Measurements from ENCODE around the gene SPINK8. TPM values are rescaled to one million over a fixed set of nuclear protein-coding genes. Genes with fewer than 3 reads are reported as not detected.

The SPINK8 gene
- total RNA-seq, 1 donor from 2014 or later = not detected

DNA sequence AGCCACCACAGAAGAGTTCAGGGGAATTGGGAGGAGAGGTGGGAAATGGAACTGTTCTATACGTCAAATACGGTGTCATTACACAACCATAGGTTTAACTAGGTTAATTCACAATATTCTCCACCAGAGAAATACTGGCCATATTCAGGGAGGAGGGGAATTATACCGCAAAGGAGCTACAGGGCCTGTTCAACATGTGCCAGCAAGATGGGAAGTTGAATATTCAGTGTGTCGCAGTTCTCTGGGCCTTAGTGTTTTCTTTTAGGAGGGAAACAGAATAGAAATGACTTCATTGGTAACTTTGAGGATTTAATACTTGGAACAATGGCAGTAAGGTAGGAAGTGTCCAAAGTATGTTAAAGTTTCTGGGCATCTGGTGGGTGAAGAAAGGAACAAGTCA, 20.5 kb upstream of the SPINK8 start:
- no peaks in the 10 kb centered on the region for H3K36me3 Mint-ChIP-seq (ENCODE audit: unreplicated experiment)
- H3K4me3 Mint-ChIP-seq (ENCODE audit: unreplicated experiment) = no peak overlapping the region
- peaks cover 51% of the 10 kb centered on the region for H3K27me3 Mint-ChIP-seq (ENCODE audit: unreplicated experiment)
- no peak overlapping the region for H3K27ac Mint-ChIP-seq (ENCODE audit: unreplicated experiment)
- DNase-seq (ENCODE audit: extremely low spot score, unreplicated experiment) = no peak
- H3K4me1 Mint-ChIP-seq (ENCODE audit: unreplicated experiment) = peaks cover 1% of the 10 kb centered on the region
- peaks cover 4% of the 10 kb centered on the region for H3K9me3 Mint-ChIP-seq (ENCODE audit: unreplicated experiment)
- TF ChIP-seq, protein P1, sequence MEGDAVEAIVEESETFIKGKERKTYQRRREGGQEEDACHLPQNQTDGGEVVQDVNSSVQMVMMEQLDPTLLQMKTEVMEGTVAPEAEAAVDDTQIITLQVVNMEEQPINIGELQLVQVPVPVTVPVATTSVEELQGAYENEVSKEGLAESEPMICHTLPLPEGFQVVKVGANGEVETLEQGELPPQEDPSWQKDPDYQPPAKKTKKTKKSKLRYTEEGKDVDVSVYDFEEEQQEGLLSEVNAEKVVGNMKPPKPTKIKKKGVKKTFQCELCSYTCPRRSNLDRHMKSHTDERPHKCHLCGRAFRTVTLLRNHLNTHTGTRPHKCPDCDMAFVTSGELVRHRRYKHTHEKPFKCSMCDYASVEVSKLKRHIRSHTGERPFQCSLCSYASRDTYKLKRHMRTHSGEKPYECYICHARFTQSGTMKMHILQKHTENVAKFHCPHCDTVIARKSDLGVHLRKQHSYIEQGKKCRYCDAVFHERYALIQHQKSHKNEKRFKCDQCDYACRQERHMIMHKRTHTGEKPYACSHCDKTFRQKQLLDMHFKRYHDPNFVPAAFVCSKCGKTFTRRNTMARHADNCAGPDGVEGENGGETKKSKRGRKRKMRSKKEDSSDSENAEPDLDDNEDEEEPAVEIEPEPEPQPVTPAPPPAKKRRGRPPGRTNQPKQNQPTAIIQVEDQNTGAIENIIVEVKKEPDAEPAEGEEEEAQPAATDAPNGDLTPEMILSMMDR (IDR thresholded peaks at IDR 0.05) = no peak

DNA sequence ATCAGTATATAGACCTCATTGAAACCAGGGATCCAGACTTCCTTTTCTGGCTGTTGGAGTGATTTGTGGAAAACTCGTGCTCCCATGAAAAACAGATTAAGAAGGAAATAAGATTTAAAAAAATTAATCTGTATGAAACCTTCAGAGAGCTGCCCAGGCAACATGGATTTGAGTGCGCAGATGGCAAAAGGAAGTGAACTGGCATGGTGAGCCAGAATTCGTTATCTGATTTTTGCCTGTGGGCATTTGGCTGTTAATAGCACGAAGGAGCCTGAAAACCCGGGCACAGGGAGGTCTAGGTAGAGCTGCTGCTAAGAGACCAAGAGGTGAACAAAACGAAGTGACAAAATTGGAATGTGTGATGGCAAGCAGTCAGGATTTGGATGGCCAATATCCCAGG, 19.1 kb upstream of the SPINK8 start:
- Mint-ChIP-seq H3K27me3 (ENCODE audit: unreplicated experiment) (peaks cover 45% of the 10 kb centered on the region), H3K36me3 (ENCODE audit: unreplicated experiment) (no peaks in the 10 kb centered on the region), H3K4me3 (ENCODE audit: unreplicated experiment) (no peak overlapping the region), H3K9me3 (ENCODE audit: unreplicated experiment) (peaks cover 4% of the 10 kb centered on the region), H3K27ac (ENCODE audit: unreplicated experiment) (no peak overlapping the region), H3K4me1 (ENCODE audit: unreplicated experiment) (peaks cover 1% of the 10 kb centered on the region)
- no peak for DNase-seq (ENCODE audit: extremely low spot score, unreplicated experiment)
- TF ChIP-seq, protein P1 (IDR thresholded peaks at IDR 0.05) = no peak

DNA sequence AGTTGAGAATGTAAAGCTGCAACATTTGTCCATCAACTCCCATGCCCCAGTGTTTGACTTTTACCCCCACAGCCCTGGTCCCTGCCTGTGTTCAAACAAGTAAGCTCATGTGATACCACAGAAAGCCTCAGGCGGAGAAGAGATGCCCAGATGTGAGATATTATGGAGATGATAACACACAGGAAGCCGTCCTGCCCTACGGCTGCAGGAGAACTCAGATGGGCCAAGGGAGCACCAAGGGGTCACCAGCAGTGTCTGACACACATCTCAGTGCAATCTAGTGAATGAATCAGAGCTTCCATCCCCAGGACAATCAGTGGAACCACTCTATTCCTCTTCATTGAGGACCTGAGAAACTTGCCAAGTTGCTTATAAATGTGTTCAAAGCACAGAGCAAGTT, 14.0 kb upstream of the SPINK8 start:
- H3K9me3 Mint-ChIP-seq (ENCODE audit: unreplicated experiment) = no peaks in the 10 kb centered on the region
- peaks cover 1% of the 10 kb centered on the region for H3K4me1 Mint-ChIP-seq (ENCODE audit: unreplicated experiment)
- H3K4me3 Mint-ChIP-seq (ENCODE audit: unreplicated experiment) = no peak overlapping the region
- H3K36me3 Mint-ChIP-seq (ENCODE audit: unreplicated experiment) = no peaks in the 10 kb centered on the region
- TF ChIP-seq, protein P1 (IDR thresholded peaks at IDR 0.05) = no peak
- DNase-seq (ENCODE audit: extremely low spot score, unreplicated experiment) = no peak
- H3K27me3 Mint-ChIP-seq (ENCODE audit: unreplicated experiment) = peaks cover 34% of the 10 kb centered on the region
- no peak overlapping the region for H3K27ac Mint-ChIP-seq (ENCODE audit: unreplicated experiment)

GRCh38 chr3:48345946-48346572, 12.6 kb upstream of the SPINK8 start:
- Mint-ChIP-seq H3K9me3 (ENCODE audit: unreplicated experiment) (no peaks in the 10 kb centered on the region), H3K4me1 (ENCODE audit: unreplicated experiment) (peaks cover 1% of the 10 kb centered on the region), H3K4me3 (ENCODE audit: unreplicated experiment) (no peak overlapping the region), H3K27ac (ENCODE audit: unreplicated experiment) (no peak overlapping the region), H3K27me3 (ENCODE audit: unreplicated experiment) (peaks cover 30% of the 10 kb centered on the region), H3K36me3 (ENCODE audit: unreplicated experiment) (no peaks in the 10 kb centered on the region)
- no peak for DNase-seq (ENCODE audit: extremely low spot score, unreplicated experiment)
- TF ChIP-seq, protein P1 (IDR thresholded peaks at IDR 0.05) = no peak

- H3K27me3 Mint-ChIP-seq (ENCODE audit: unreplicated experiment) = peaks cover 30% of the 10 kb centered on the region
- H3K9me3 Mint-ChIP-seq (ENCODE audit: unreplicated experiment) = no peaks in the 10 kb centered on the region
- no peak for DNase-seq (ENCODE audit: extremely low spot score, unreplicated experiment)
- H3K4me1 Mint-ChIP-seq (ENCODE audit: unreplicated experiment) = no peaks in the 10 kb centered on the region
- H3K36me3 Mint-ChIP-seq (ENCODE audit: unreplicated experiment) = no peaks in the 10 kb centered on the region
- no peak overlapping the region for H3K27ac Mint-ChIP-seq (ENCODE audit: unreplicated experiment)
- TF ChIP-seq, protein P1 (IDR thresholded peaks at IDR 0.05) = no peak
- H3K4me3 Mint-ChIP-seq (ENCODE audit: unreplicated experiment) = no peak overlapping the region
Observed at GRCh38 chr3:48344867-48345507, 11.5 kb upstream of the SPINK8 start.

All from osteocyte (in vitro differentiated cells).